ENCODE results near the gene BANF2.
"Not testable (repeated sequence)": the region's sequence is repeated elsewhere in the genome, so short reads cannot be mapped to it uniquely, and the experiment has no call there.

The BANF2 gene

GRCh38 chr20:17683218-17684076 lies 16.3 kb upstream of the BANF2 start:
- DNase-seq, result no peak

- DNase-seq, result no peak
Observed at GRCh38 chr20:17684077-17684888, 15.5 kb upstream of the BANF2 start.

- DNase-seq, result no peak
Observed at GRCh38 chr20:17685168-17685567, 14.6 kb upstream of the BANF2 start.

- DNase-seq, result no peak
Observed at GRCh38 chr20:17687800-17688199, 12.0 kb upstream of the BANF2 start.

GRCh38 chr20:17688965-17689364 lies 10.8 kb upstream of the BANF2 start:
- DNase-seq, result no peak

GRCh38 chr20:17690144-17690543 lies 9.6 kb upstream of the BANF2 start:
- no peak for DNase-seq

- no peak for DNase-seq
Observed at GRCh38 chr20:17691758-17692157, 8.0 kb upstream of the BANF2 start.

GRCh38 chr20:17693444-17694001 lies 6.2 kb upstream of the BANF2 start:
- DNase-seq, result no peak

- DNase-seq, result no peak
Observed at GRCh38 chr20:17694767-17695166, 5.0 kb upstream of the BANF2 start.

GRCh38 chr20:17696287-17696686 lies 3.5 kb upstream of the BANF2 start:
- DNase-seq, result no peak

- DNase-seq, result peak; percentile 22
Observed at GRCh38 chr20:17697171-17697570, 2.6 kb upstream of the BANF2 start.

GRCh38 chr20:17698384-17698783 lies 1.4 kb upstream of the BANF2 start:
- DNase-seq, result no peak

- no peak for DNase-seq
Observed at GRCh38 chr20:17700637-17701036, 871 bp downstream of the BANF2 start.

- no peak for DNase-seq
Observed at GRCh38 chr20:17701826-17702225, 2.1 kb downstream of the BANF2 start.

- DNase-seq, result no peak
Observed at GRCh38 chr20:17704589-17705317, 5.0 kb downstream of the BANF2 start.

- DNase-seq, result no peak
Observed at GRCh38 chr20:17705916-17706315, 6.2 kb downstream of the BANF2 start.

- DNase-seq, result no peak
Observed at GRCh38 chr20:17706632-17707031, 6.9 kb downstream of the BANF2 start.

GRCh38 chr20:17707951-17708350 lies 8.2 kb downstream of the BANF2 start:
- DNase-seq, result not testable (repeated sequence)

- no peak for DNase-seq
Observed at GRCh38 chr20:17708675-17709360, 9.1 kb downstream of the BANF2 start.

- DNase-seq, result no peak
Observed at GRCh38 chr20:17709361-17710293, 9.9 kb downstream of the BANF2 start.

All from NCI-H526 treated with DMSO at 0.1 percent for 48 hours (cell line).